Trophoblast cell (in vitro differentiated cells and primary cell): ENCODE data around the gene CACNA2D3.

ENCODE experiments used
- DNase-seq, 2 donors: peaks; one replicate each; pipeline ENCODE4 v3.0.0-alpha.2; 2016
- H2AFZ ChIP-seq: 2 replicates; pipeline ENCODE4 v1.6.1; 2013; ENCODE audit warnings: low read length, moderate library complexity, mild to moderate bottlenecking; ENCODE audit not compliant: insufficient read depth, poor library complexity
- H2AK5ac ChIP-seq: 2 replicates; pipeline ENCODE4 v1.6.1; 2013; ENCODE audit warnings: mild to moderate bottlenecking, low read length
- H2BK120ac ChIP-seq: 2 replicates; pipeline ENCODE4 v1.6.1; 2013; ENCODE audit warnings: low read length, mild to moderate bottlenecking, moderate library complexity; ENCODE audit not compliant: insufficient read depth, poor library complexity
- H2BK12ac ChIP-seq: 2 replicates; pipeline ENCODE4 v1.6.1; 2013; ENCODE audit warnings: mild to moderate bottlenecking, low read length, moderate library complexity
- H2BK5ac ChIP-seq: 2 replicates; pipeline ENCODE4 v1.6.1; 2013; ENCODE audit warnings: low read length, low read depth, moderate library complexity, mild to moderate bottlenecking; ENCODE audit not compliant: poor library complexity
- H3K14ac ChIP-seq: 2 replicates; pipeline ENCODE4 v1.6.1; 2013; ENCODE audit warnings: mild to moderate bottlenecking, low read length
- H3K18ac ChIP-seq: 2 replicates; pipeline ENCODE4 v1.6.1; 2013; ENCODE audit warnings: mild to moderate bottlenecking, low read length
- H3K23ac ChIP-seq: 2 replicates; pipeline ENCODE4 v1.6.1; 2013; ENCODE audit warnings: low read length
- H3K27ac ChIP-seq: 2 replicates; pipeline ENCODE4 v1.5.1; 2013; ENCODE audit warnings: low read depth, mild to moderate bottlenecking, inconsistent platforms, low read length, moderate library complexity
- H3K27me3 ChIP-seq: 2 replicates; pipeline ENCODE4 v1.6.1; 2013; ENCODE audit warnings: inconsistent platforms, mild to moderate bottlenecking, low read length, moderate library complexity; ENCODE audit not compliant: insufficient read depth
- H3K36me3 ChIP-seq, 2 experiments: 1 replicate in 1 of 2; 2 replicates in 1 of 2; pipeline ENCODE4 v1.6.1; 2013; ENCODE audit warnings: low read length in 2 of 2, mild to moderate bottlenecking in 2 of 2, moderate library complexity in 1 of 2; ENCODE audit not compliant: insufficient read depth in 2 of 2, control insufficient read depth in 1 of 2
- H3K4ac ChIP-seq: 2 replicates; pipeline ENCODE4 v1.6.1; 2013; ENCODE audit warnings: low read depth, mild to moderate bottlenecking, low read length, moderate library complexity
- H3K4me1 ChIP-seq, 2 experiments: 1 replicate in 1 of 2; 2 replicates in 1 of 2; pipeline ENCODE4 v1.6.1; 2013; ENCODE audit warnings: low read length in 2 of 2, mild to moderate bottlenecking in 2 of 2, moderate library complexity in 1 of 2; ENCODE audit not compliant: insufficient read depth in 2 of 2, control insufficient read depth in 1 of 2
- H3K4me2 ChIP-seq: 2 replicates; pipeline ENCODE4 v1.6.1; 2013; ENCODE audit warnings: inconsistent platforms, mild to moderate bottlenecking, low read length, moderate library complexity
- H3K4me3 ChIP-seq: 2 replicates; pipeline ENCODE4 v1.5.1; 2013; ENCODE audit warnings: mild to moderate bottlenecking, low read depth, low read length, inconsistent platforms
- H3K79me1 ChIP-seq: one replicate; pipeline ENCODE4 v1.6.1; 2013; ENCODE audit warnings: low read length
- H3K79me2 ChIP-seq: 2 replicates; pipeline ENCODE4 v1.6.1; 2013; ENCODE audit warnings: low read length, mild to moderate bottlenecking; ENCODE audit not compliant: control insufficient read depth, insufficient read depth, poor library complexity
- H3K9ac ChIP-seq: 2 replicates; pipeline ENCODE4 v1.6.1; 2013; ENCODE audit warnings: mild to moderate bottlenecking, low read length
- H3K9me3 ChIP-seq: 2 replicates; pipeline ENCODE4 v1.6.1; 2013; ENCODE audit warnings: low read depth, mild to moderate bottlenecking, control low read depth, inconsistent platforms, low read length; ENCODE audit not compliant: insufficient read depth
- H4K12ac ChIP-seq: 2 replicates; pipeline ENCODE4 v1.6.1; 2013; ENCODE audit warnings: low read depth, mild to moderate bottlenecking, low read length, moderate library complexity
- H4K8ac ChIP-seq: 2 replicates; pipeline ENCODE4 v1.6.1; 2013; ENCODE audit warnings: low read depth, mild to moderate bottlenecking, low read length, moderate library complexity
- H4K91ac ChIP-seq: one replicate; pipeline ENCODE4 v1.6.1; 2013; ENCODE audit warnings: low read depth, mild to moderate bottlenecking, low read length, moderate library complexity
- WGBS: extraction: QIAGEN DNeasy Blood & Tissue Kit; methylation state at CpG from one replicate; pipeline ENCODE4 v1.1.7; 2013; ENCODE audit warnings: missing lambda C conversion rate; ENCODE audit not compliant: insufficient read length, insufficient coverage; ENCODE audit errors: extremely low coverage; 5-methylcytosine and 5-hydroxymethylcytosine counted together

CACNA2D3 gene

DNA sequence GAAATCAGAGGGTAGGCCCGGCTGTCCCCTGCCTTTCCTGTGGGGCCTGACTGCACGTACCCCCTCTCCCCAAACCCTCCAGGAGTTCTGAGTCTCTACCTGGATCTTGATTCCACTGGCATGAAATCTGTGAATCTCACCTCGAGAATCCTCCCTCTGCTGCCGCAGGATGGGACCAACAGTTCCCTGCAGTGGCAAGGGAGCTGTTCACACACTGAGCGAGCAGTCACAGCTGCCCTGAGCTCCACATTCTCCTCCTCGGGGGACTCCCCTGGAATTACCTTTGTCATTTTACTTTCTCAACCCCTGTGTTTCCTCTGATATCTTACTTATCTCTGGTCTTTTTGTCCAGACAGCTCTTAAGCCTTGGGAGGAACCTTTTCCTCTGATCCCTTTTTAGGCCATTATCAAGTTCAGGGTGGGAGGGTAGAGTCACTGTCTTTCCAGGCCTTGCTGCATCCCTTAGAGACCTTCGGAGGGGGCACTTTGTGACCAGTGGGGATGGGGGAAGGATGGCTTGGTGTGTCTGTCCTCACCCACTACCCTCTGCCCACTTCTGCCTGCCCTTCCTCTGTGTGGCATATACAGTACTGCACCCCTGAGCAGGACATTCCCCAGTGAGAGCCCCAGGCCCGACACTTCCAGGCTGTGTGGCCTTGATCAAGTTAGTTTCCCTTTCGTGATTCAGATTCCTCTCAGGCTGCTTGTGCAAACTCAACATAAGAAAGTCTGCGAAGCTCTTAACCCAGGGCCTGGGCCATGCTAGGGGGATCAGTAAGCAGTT lies 42.0 kb downstream of the CACNA2D3 start:
- no peak overlapping the region for H2BK5ac ChIP-seq
- H3K79me1 ChIP-seq: no peaks in the 10 kb centered on the region
- H3K79me2 ChIP-seq: no peaks in the 10 kb centered on the region
- no peak for DNase-seq
- no peak overlapping the region for H2BK12ac ChIP-seq
- H2AFZ ChIP-seq: no peak overlapping the region
- no peak overlapping the region for H3K23ac ChIP-seq
- no peaks in the 10 kb centered on the region for H3K27me3 ChIP-seq
- H3K4me1 ChIP-seq: no peaks in the 10 kb centered on the region
- H4K8ac ChIP-seq: no peak overlapping the region
- H2BK120ac ChIP-seq: no peak overlapping the region
- H3K4me3 ChIP-seq: no peak overlapping the region
- no peak overlapping the region for H3K4ac ChIP-seq
- no peaks in the 10 kb centered on the region for H3K36me3 ChIP-seq
- no peak overlapping the region for H3K18ac ChIP-seq
- H4K12ac ChIP-seq: no peak overlapping the region
- H3K9ac ChIP-seq: no peak overlapping the region
- H3K27ac ChIP-seq: no peak overlapping the region
- no peak overlapping the region for H3K4me2 ChIP-seq
- no peak overlapping the region for H3K14ac ChIP-seq
- WGBS: no CpG with 5 or more reads among the region's 10 CpGs
- H4K91ac ChIP-seq: no peak overlapping the region
- no peaks in the 10 kb centered on the region for H3K9me3 ChIP-seq
- H2AK5ac ChIP-seq: no peak overlapping the region

DNA sequence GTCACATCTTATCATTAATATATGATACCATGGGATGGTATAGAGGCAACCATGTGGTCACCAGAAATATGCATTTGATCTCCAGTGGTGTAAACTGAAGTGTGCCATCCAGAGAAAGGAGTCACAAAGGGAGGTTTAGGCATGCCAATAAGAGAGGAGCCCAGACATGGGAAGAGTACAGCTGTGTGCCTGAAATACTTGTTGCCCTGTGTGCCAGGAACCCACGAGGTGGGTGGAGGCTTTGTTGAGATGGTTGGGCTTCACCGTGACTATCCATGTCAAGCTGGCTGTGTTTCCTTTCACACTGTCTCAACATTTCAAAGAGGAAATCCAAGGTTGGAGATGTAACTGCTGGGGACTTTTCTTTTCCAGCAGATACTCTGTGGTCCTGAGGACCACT lies 43.5 kb downstream of the CACNA2D3 start:
- H3K4me2 ChIP-seq: no peak overlapping the region

DNA sequence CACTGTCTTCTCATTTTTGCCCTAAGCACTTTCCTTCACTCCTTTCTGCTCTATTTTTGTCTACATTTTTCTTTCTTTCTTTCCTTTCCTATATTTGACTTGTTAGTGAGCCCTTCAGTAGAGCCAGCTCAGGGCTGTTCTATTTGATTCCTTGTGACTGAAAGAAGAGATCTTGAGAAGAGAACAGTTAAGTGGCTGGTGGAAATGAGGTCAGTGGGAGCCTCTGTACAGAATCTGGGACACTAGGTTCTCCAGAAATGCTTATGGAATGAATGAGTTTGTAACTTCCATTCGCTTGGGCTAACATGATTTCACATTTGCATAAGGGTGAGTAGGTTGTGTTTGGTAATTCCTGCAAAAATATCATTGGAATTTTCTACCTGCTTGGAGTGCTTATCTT lies 45.6 kb downstream of the CACNA2D3 start:
- peak in 1 of 2 donors; percentile 73 for DNase-seq
- WGBS: no CpG with 5 or more reads among the region's 1 CpG
- no peak overlapping the region for H2AK5ac ChIP-seq

More for the DNA sequence above, 43.5 kb downstream of the CACNA2D3 start:
- Histone ChIP-seq H4K8ac (no peak overlapping the region), H3K4me1 (no peaks in the 10 kb centered on the region), H4K12ac (no peak overlapping the region), H3K36me3 (no peaks in the 10 kb centered on the region), H2BK5ac (no peak overlapping the region), H3K9me3 (peaks cover 1% of the 10 kb centered on the region), H3K4ac (no peak overlapping the region), H4K91ac (no peak overlapping the region), H2AFZ (no peak overlapping the region), H3K27me3 (no peaks in the 10 kb centered on the region), H3K23ac (no peak overlapping the region), H3K27ac (no peak overlapping the region), H2BK120ac (no peak overlapping the region), H3K4me3 (no peak overlapping the region), H3K79me2 (no peaks in the 10 kb centered on the region), H2BK12ac (no peak overlapping the region), H2AK5ac (no peak overlapping the region), H3K79me1 (no peaks in the 10 kb centered on the region), H3K18ac (no peak overlapping the region), H3K9ac (no peak overlapping the region), H3K14ac (no peak overlapping the region)
- DNase-seq: no peak
- no CpG with 5 or more reads among the region's 2 CpGs for WGBS

DNA sequence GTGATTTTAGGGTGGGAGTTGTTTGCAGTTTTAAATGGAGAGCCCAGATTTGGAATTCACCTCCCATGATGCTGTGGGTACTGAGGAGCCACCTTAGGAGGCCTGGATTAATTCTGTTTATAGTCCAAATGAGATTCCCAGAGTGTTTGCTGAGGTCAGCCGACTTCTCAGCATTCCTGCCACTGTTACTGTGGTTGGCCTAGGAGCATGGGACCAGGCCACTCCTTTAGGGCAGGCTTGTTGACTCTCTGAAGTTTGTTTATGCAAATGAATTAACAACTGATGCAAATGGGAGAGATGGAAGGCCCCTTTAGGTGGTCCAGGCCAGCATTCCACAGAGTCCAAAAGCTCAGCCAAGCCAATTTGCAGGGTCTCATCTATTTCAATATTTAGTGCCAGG lies 46.1 kb downstream of the CACNA2D3 start:
- no peak overlapping the region for H4K8ac ChIP-seq
- no peak overlapping the region for H3K27ac ChIP-seq
- no peak overlapping the region for H2BK5ac ChIP-seq
- no peak overlapping the region for H3K4me3 ChIP-seq
- no peaks in the 10 kb centered on the region for H3K4me1 ChIP-seq
- H2BK12ac ChIP-seq: no peak overlapping the region
- H3K23ac ChIP-seq: no peak overlapping the region
- no peaks in the 10 kb centered on the region for H3K36me3 ChIP-seq
- H3K9me3 ChIP-seq: peaks cover 1% of the 10 kb centered on the region
- H4K91ac ChIP-seq: no peak overlapping the region
- no CpG with 5 or more reads among the region's 1 CpG for WGBS
- no peak overlapping the region for H3K14ac ChIP-seq
- no peaks in the 10 kb centered on the region for H3K27me3 ChIP-seq
- H2AK5ac ChIP-seq: no peak overlapping the region
- H3K79me2 ChIP-seq: no peaks in the 10 kb centered on the region
- H3K9ac ChIP-seq: no peak overlapping the region
- H3K4me2 ChIP-seq: no peak overlapping the region
- H2AFZ ChIP-seq: no peak overlapping the region
- no peak overlapping the region for H3K18ac ChIP-seq
- H2BK120ac ChIP-seq: no peak overlapping the region
- H3K79me1 ChIP-seq: no peaks in the 10 kb centered on the region
- DNase-seq: no peak
- no peak overlapping the region for H3K4ac ChIP-seq
- no peak overlapping the region for H4K12ac ChIP-seq

More for the DNA sequence above, 45.6 kb downstream of the CACNA2D3 start:
- Histone ChIP-seq H3K4me3 (no peak overlapping the region), H4K8ac (no peak overlapping the region), H3K18ac (no peak overlapping the region), H3K9ac (no peak overlapping the region), H3K27ac (no peak overlapping the region), H2BK120ac (no peak overlapping the region), H2AFZ (no peak overlapping the region), H4K91ac (no peak overlapping the region), H3K23ac (no peak overlapping the region), H3K9me3 (peaks cover 1% of the 10 kb centered on the region), H2BK5ac (no peak overlapping the region), H4K12ac (no peak overlapping the region), H3K36me3 (no peaks in the 10 kb centered on the region), H2BK12ac (no peak overlapping the region), H3K4me1 (no peaks in the 10 kb centered on the region), H3K4me2 (no peak overlapping the region), H3K4ac (no peak overlapping the region), H3K14ac (no peak overlapping the region), H3K79me1 (no peaks in the 10 kb centered on the region), H3K79me2 (no peaks in the 10 kb centered on the region), H3K27me3 (no peaks in the 10 kb centered on the region)
